Measurements from ENCODE around the gene PATE4.
A peak's percentile ranks its signal among the peaks of the same experiment; 100 is the strongest.
"Not testable (repeated sequence)": the region's sequence is repeated elsewhere in the genome, so short reads cannot be mapped to it uniquely, and the experiment has no call there.

The PATE4 gene, protein sequence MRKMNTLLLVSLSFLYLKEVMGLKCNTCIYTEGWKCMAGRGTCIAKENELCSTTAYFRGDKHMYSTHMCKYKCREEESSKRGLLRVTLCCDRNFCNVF

DNA sequence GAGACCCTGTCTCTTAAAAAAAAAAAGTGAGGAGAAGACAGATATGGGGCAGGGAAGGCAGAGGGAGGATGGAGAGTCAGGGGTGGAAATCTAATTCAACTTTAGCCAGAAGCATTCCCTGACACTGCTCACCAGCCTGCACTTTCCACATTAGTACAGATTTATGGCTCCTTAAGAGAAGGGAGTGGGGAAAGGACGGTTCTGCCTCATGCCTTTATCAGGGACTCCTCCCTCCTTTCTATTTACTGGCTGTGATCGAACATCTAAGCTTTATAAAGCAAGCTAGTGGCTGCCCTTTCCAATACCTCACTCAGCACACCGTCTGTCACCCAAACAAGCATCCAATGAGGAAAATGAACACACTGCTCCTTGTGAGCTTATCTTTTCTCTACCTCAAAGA, at the start of gene PATE4:
PATE4 (plus strand) TSS at position 301 of the 400 bp plus-strand sequence; CDS start at position 345, 44 bp downstream.
- DNase-seq: no peak

GRCh38 chr11:125784678-125785077, 48.4 kb upstream of the PATE4 start:
- no peak for DNase-seq

DNA sequence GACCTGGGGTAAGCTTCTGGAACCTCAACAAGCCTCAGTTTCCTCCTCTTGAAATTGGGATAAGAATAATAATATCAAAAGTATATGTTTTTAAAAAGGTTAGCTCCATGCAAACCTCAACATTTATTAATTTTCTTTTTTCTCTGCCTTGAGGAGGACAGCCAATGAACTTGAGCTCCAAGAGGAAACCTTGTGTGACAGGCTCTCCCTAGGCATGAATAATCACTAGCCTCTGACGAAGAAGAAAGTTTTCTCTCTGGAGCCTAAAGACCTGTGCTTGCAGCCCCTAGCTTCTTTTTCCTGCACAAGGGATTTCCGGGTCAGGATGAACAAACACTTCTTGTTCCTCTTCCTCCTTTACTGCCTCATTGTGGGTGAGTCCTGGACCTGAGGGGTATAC, 45.3 kb upstream of the PATE4 start, which contains the start of gene PATE3:
PATE3 (plus strand) TSS at position 301 of the 400 bp plus-strand sequence; CDS start at position 326, 25 bp downstream.
- DNase-seq: no peak

GRCh38 chr11:125790825-125791224, 42.3 kb upstream of the PATE4 start:
- DNase-seq: no peak

DNA sequence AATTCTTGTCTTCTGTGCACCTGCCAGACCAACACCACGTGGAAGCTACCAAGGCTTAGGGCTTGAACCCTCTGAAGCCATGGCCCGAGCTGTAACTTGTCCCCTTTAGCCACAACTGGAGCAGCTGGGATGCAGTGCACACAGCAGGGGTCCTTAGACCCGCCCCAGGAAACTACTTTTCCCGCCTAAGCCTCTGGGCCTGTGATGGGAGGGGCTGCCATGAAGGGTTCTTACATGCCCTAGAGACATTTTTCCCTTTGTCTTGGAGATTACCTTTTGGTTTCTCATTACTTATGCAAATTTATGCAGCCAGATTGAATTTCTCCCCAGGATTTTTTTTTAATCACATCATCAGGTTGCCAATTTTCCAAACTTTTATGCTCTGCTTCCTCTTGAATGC, 35.5 kb upstream of the PATE4 start:
- DNase-seq: no peak

GRCh38 chr11:125799808-125800207, 33.3 kb upstream of the PATE4 start:
- no peak for DNase-seq

DNA sequence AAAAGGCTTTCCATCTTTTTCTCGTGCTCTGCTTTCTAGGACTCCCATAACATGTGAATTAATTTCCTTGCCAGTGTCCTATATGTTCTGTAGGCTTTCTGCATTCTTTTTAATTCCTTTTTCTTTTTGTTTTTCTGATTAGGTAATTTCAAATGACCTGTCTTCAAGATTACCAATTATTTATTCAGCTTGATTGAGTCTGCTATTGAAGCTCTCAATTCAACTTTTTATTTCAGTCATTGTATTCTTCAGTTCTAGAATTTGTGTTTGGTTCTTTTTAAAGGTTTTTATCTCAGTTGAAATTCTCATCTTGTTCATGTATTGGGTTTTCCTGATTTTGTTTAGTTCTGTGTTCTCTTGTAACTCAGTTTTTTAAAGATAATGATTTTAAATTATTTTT, 30.7 kb upstream of the PATE4 start:
- no peak for DNase-seq

- no peak for DNase-seq
These were observed 25.2 kb upstream of the PATE4 start for GRCh38 chr11:125807909-125808308.

DNA sequence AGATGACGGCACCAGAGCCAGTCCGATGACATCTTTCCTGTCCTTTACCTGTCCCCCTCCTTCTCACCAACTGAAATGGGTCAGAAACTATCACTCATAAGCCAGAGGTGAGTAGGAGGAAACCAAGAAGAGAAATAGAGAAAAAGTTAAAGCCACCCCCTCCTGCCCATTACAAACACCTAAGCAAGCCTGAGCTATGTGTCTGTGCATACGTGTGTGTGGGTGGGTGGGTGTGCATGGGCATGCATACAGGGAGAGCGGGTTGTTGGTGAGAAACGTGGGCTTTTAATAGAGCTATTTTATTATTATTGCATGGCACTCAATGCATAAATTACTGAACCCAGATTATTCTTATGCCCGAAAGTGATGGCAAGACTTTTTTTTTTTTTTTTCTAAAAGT, 2.6 kb downstream of the PATE4 start:
- DNase-seq: no peak

GRCh38 chr11:125842321-125842948, 9.3 kb downstream of the PATE4 start:
- no peak for DNase-seq

DNA sequence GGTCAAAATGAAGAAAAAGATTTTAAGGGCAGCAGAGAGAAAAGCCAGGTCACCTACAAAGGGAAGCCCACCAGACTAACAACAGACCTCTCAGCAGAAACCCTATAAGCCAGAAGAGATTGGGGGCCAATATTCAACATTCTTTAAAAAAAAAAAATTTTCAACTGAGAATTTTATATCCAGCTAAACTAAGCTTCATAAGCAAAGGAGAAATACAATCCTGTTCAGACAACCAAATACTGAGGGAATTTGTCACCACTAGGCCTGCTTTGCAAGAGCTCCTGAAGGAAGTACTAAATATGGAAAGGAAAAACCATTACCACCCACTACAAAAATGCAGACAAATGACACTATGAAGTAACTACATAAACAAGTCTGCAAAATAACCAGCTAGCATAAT, 13.1 kb downstream of the PATE4 start:
- no peak for DNase-seq

GRCh38 chr11:125857670-125858069, 24.6 kb downstream of the PATE4 start:
- not testable (repeated sequence) for DNase-seq

DNA sequence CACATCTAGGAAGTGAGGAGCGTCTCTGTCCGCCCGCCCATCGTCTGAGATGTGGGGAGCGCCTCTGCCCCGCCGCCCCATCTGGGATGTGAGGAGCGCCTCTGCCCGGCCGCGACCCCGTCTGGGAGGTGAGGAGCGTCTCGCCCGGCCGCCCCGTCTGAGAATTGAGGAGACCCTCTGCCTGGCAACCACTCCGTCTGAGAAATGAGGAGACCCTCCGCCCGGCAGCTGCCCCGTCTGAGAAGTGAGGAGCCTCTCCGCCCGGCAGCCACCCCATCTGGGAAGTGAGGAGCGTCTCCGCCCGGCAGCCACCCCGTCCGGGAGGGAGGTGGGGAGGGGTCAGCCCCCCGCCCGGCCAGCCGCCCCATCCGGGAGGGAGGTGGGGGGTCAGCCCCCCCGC, 29.7 kb downstream of the PATE4 start:
- DNase-seq: not testable (repeated sequence)

- DNase-seq: not testable (repeated sequence)
These were observed 32.2 kb downstream of the PATE4 start for GRCh38 chr11:125865354-125865753.

- DNase-seq: no peak
These were observed 36.4 kb downstream of the PATE4 start for GRCh38 chr11:125869521-125869920.

- DNase-seq: no peak
These were observed 38.4 kb downstream of the PATE4 start for GRCh38 chr11:125871391-125872137.

GRCh38 chr11:125872138-125872491, 39.0 kb downstream of the PATE4 start:
- DNase-seq: no peak

DNA sequence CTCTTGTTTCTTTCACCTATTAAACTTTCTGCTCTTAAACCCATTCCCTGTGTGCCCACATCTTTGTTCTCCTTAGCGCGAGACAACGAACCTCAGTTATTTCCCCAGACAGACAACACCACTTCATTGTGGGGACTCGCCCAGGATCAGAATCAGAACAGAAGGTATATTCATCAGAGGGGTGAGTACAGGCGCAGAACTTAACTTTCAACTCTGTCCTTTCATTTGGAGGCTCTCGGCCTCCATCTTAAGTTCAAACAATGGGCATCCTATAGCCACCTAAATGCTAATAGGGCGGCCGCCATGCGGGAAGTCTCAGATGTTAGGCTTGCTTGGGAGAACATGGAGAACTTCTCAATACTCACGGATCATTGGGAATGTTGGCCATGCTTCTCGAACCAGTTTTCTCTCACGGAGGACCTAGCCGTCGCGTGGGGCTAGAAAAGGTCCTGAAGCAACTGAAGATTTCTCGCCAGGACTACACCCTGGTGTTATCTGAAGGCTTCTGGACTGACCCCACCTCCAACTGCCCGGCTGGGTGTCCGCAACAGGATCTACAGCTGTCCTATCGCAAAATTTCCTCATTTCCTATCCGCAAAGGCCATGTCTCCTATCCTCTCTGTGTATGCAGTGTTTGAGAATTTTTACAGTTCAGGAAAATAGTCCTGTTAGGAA, 40.9 kb downstream of the PATE4 start:
- no peak for DNase-seq

GRCh38 chr11:125874556-125875124, 41.5 kb downstream of the PATE4 start:
- peak; percentile 58 for DNase-seq

- DNase-seq: no peak
These were observed 48.2 kb downstream of the PATE4 start for GRCh38 chr11:125881291-125881690.

DNA sequence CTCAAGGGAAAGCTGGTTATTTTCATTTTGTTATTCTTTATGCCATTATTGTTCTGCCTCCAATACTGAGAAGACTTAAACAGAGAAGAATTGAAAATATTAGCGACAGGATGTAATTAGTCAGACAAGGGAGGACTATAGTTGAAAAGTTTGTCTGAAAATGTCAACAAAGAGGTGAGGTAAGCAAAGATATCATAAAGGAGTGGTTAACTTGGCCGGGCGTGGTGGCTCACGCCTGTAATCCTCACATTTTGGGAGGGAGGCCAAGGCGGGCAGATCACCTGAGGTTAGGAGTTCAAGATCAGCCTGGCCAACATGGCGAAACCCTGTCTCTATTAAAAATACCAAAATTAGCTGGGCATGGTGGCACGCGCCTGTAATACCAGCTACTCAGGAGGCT, 50.3 kb downstream of the PATE4 start:
- DNase-seq: no peak

GRCh38 chr11:125886997-125887372, 53.9 kb downstream of the PATE4 start:
- no peak for DNase-seq

Measured in NCI-H345 (cell line).